GM20000 (cell line): ENCODE data around the gene DNAJC5.
"Not testable (repeated sequence)": the region's sequence is repeated elsewhere in the genome, so short reads cannot be mapped to it uniquely, and the experiment has no call there.

Experiments used
- DNase-seq: peaks from one replicate; pipeline ENCODE4 v3.0.0; 2012; ENCODE audit warnings: low spot score
- CTCF ChIP-seq: IDR thresholded peaks from 2 replicates; pipeline ENCODE4 v1.5.1; 2012; ENCODE audit warnings: mild to moderate bottlenecking, control low read depth; ENCODE audit errors: extremely low read depth, missing control alignments

The DNAJC5 gene

GRCh38 chr20:63878899-63879663 lies 15.8 kb upstream of the DNAJC5 start:
- TF ChIP-seq CTCF: no peak

GRCh38 chr20:63880901-63881300 lies 14.0 kb upstream of the DNAJC5 start:
- not testable (repeated sequence) for DNase-seq

More at GRCh38 chr20:63878899-63879663, 15.8 kb upstream of the DNAJC5 start:
- no peak for DNase-seq

- no peak for DNase-seq
- no peak for TF ChIP-seq CTCF
Measured at GRCh38 chr20:63881451-63882226, 13.3 kb upstream of the DNAJC5 start.

- no peak for DNase-seq
- TF ChIP-seq CTCF: no peak
Measured at GRCh38 chr20:63882257-63883200, 12.4 kb upstream of the DNAJC5 start.

GRCh38 chr20:63883201-63883593 lies 11.7 kb upstream of the DNAJC5 start:
- no peak for DNase-seq
- TF ChIP-seq CTCF: no peak

GRCh38 chr20:63884506-63885263 lies 10.2 kb upstream of the DNAJC5 start:
- no peak for TF ChIP-seq CTCF
- peak; percentile 53 for DNase-seq
